IPS-NIHi11 (cell line): Measurements from ENCODE around the gene PCNT.
A peak's percentile ranks its signal among the peaks of the same experiment; 100 is the strongest.

Experiments used
- DNase-seq: peaks from one replicate; pipeline ENCODE4 v3.0.0; 2012; ENCODE audit warnings: mixed read lengths, low spot score

The PCNT gene

DNA sequence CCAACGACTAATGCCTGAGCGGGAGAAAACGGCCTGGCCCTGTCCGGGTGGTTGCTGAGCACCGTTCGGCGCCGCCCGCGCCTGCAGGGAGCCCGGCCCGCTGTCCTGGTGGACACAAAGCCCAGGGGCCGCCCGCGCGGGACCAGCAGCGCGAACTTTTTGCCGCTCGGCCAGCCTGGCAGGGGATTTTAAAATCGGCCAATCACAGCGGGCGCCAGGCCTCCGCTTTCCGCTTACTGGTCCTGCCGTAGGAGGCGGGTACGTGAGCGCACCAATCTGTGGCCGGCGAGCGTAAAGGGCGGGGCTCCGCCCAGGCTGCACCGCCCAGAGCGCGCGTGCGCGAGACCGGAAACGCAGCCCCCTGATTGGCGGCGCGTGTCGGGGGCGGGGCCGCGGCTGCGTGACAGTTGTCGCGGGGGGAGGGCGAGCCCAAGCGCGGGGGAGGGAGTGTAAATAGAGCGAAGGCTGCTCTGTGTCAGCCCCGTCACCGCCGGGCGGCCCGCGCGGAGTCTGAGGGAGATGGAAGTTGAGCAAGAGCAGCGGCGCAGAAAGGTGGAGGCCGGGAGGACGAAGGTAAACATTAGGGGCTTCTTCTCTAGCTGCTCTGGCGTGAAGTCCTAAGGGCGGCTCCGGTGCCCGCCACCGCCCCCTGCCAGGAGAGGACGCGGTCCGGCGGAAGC is at the start of gene PCNT, which contains the start of gene C21orf58:
Gene PCNT (plus strand): TSS at position 447 of the 680 bp plus-strand sequence. CDS start 73 bp downstream, at position 520.
Gene C21orf58 (minus strand): TSS at position 161 of the 680 bp plus-strand sequence. CDS start 1,132 bp downstream, outside the sequence.
- peak; percentile 98 for DNase-seq

DNA sequence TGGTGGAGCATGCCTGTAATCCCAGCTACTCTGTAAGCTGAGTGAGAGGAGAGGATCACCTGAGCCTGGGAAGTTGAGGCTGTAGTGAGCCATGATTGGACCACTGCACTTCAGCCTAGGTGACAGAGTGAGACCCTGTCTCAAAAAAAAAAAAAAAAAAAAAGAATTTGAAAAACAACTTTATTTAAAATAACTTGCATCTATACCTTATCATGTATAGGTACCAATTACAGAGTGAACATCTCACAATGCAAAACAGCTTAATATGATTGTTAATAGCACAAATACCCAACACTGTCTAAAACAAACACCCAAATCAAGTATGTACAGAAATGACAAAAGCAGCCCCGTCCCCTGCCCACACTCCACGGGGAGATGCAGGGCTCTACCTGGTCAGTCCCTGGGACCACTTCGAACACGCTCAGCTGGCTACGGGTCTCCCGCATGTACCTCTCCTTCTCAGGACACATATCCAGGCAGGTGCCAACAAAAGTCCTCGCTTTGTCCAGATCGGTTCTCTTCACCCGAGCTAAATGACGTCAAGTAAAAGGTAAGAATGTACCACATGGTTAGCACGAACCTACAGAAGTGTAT is 49.1 kb upstream of the PCNT start:
- no peak for DNase-seq

- DNase-seq: no peak
These were observed 39.8 kb upstream of the PCNT start for GRCh38 chr21:46284077-46284644.

DNA sequence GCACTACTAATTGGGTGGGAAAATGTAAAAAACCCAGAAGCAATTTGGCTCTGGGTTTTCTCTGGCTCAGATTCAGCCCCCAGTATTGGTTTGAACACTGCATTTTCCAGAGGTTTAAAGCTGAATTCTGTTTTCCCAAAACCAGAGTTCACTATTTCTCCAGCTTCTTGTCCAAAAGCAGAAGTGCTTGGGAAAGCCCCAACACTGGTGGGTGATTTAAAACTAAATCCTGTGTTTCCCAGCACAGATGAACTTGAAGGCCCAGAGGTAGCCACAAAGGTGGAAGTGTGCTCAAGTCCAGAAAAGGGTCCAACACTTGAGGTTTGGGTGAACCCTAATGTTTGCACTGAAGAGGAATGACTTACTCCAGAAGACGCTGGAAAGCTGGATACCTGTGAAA is 39.2 kb upstream of the PCNT start:
- DNase-seq: no peak

DNA sequence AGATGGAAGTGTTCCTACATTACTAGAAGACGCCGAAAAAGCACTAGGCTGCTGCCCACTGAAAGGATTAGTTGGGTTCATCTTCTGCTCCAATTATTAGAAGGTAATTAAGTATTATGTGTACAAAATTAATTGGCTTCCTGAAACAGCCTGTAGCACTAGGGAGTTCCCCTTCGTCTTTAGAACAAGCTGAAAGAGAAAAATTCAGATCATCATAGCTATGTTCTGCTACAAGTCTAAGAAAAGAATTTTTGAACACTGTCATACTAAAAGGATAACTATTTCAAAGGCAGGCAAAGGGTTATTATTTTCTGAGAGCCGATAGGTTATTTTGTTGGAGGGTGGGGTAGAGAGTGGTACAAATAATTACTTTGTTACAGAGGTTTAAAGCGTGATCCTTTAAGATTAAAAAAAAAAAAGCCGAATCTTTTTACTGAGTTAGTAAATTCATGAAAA is 38.7 kb upstream of the PCNT start, which contains the start of gene MCM3AP:
Gene MCM3AP (minus strand): TSS at position 406 of the 456 bp plus-strand sequence. CDS start 325 bp downstream, at position 81.
- DNase-seq: no peak

GRCh38 chr21:46285761-46286647 is 38.0 kb upstream of the PCNT start, which contains the start of gene YBEY:
Gene YBEY, plus strand, starts transcription at chr21:46286342. Its CDS starts 572 bp downstream, at chr21:46286914.
- DNase-seq: peak; percentile 95

- DNase-seq: no peak
These were observed 37.3 kb upstream of the PCNT start for GRCh38 chr21:46286648-46287002.

DNA sequence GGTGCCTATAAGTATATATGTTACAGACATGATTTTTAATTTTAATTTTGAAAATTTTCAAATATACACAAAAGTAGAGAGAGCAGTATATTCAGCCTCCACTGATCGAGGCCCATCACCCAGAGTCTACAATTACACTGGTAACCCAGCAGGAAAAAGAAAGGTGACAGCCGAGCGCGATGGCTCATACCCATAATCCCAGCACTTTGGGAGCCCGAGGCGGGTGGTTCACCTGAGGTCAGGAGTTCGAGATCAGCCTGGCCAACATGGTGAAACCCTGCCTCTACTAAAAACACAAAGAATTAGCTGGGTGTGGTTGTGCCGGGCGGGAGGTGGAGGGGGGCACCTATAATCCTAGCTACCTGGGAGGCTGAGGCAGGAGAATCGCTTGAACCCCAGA is 36.4 kb upstream of the PCNT start:
- no peak for DNase-seq

DNA sequence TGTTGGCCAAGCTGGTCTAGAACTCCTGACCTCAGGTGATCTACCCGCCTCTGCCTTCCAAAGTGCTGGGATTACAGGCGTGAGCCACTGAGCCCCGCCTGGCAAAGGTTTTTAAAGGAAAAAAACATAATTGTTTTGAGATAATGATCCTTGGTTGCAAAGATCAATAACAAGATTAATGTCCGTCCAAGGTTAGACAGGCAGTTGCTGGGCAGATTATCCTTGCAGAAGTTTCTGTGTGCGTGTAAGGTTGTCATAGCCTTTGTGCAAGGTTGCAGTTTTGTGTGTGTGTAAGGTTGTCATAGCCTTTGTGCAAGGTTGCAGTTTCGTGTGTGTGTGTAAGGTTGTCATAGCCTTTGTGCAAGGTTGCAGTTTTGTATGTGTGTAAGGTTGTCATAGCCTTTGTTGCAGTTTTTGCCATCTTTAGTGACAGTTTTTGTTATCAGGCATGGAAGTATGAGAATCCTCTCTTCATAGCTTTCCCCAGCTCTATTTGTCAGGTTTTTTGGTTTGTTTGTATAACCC is 34.2 kb upstream of the PCNT start:
- no peak for DNase-seq

DNA sequence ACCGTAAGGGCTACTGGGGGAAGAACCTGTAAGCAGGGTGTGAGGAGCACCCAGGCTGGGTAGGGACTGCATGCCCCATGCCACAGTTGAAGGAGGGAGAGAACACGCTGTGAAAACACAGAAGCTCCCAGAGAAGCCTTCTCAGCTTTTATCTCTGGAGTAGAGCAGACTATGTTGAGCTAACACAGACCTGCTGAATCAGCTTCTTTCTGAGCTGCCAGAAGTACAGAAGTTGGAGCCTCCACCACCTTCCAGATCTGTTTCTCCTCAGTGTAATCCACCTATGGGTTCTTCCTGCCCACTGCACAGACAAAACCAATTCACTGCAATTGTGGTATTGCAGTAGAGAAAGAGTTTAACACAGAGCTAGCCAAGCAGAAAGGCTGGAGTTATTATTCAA is 32.4 kb upstream of the PCNT start:
- DNase-seq: no peak

GRCh38 chr21:46294647-46295176 is 29.2 kb upstream of the PCNT start:
- DNase-seq: no peak

DNA sequence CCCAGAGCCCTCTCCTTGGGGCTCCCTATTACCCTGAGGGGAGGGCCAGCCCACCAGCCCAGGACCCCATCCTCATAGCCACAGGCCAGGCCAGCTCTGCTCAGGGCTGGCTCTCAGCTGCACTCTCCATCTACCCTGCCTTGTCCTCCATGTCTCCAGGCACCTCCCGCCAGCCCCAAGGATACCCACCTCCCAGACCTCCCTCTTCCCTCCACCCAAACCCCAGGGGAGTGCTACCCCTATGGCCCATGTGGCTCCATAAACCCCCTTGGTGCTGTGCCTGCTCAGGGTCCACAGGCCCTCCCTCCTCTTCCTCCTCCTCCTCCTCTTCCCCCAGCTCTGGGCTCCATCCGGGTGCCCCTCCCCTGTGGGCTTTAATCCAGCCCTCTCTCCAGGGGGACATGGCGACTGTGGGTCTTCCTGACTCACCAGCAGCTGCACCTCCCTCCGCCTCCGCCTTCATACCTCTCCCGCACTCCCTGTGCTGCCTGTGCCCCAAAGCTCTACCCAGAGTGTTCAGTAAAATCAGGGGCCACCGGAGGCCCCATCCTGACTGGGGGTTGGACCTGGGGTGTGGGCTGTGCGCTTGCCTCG is 28.7 kb upstream of the PCNT start:
- DNase-seq: no peak

- peak; percentile 56 for DNase-seq
These were observed 27.8 kb upstream of the PCNT start for GRCh38 chr21:46295996-46296752.

GRCh38 chr21:46297338-46298271 is 26.4 kb upstream of the PCNT start:
- peak; percentile 54 for DNase-seq

- DNase-seq: no peak
These were observed 24.8 kb upstream of the PCNT start for GRCh38 chr21:46299167-46299566.

DNA sequence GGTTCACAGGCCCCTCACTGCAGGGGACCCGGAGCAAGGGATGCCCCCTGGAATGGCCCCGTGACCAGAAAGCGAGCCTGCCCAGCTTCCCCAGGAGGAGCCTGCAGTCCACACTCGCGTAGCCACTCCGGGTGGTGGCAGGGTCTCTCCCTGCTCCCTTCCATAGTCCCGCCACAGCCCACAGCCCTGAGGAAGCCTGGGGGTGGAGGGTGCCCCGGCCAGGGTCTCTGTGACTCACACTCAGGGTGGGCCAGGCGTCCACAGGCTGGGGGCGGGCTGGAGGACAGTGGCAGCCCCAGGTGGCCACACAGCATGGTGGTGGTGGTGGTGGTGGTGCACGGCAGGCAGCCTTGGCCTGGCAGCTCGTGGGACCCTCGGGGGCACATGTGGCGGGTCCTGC is 22.2 kb upstream of the PCNT start:
- no peak for DNase-seq

- DNase-seq: no peak
These were observed 19.5 kb upstream of the PCNT start for GRCh38 chr21:46304437-46304836.

GRCh38 chr21:46304955-46305354 is 19.0 kb upstream of the PCNT start:
- no peak for DNase-seq

DNA sequence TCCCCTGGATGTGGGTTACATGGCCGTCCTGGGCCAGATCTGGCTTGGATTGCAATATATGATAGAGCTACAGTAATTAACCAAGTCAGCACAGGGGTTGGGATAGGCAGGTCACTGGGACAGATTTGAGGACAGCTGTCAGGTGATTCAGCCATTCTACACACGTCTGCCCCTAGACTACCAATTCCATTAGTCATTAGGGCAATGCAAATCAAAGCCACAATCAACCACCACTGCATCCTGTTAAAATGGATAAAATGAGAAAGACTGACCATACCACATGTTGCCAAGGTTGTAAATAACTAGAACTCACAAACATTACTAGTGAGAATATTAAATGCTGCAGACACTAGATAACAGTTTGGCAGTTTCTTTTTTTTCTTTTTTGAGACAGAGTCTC is 16.3 kb upstream of the PCNT start:
- no peak for DNase-seq
